IPS-18a (cell line): ENCODE results near the gene SLC22A12.

Experiments used
- H3K27ac ChIP-seq: one replicate; pipeline ENCODE4 v1.5.1; 2013; ENCODE audit warnings: low read length
- H3K27me3 ChIP-seq: one replicate; pipeline ENCODE4 v1.6.1; 2013; ENCODE audit warnings: mild to moderate bottlenecking, low read length; ENCODE audit not compliant: control insufficient read depth, insufficient read depth
- H3K36me3 ChIP-seq: one replicate; pipeline ENCODE4 v1.6.1; 2013; ENCODE audit warnings: low read depth, low read length; ENCODE audit not compliant: control insufficient read depth
- H3K4me1 ChIP-seq: one replicate; pipeline ENCODE4 v1.6.1; 2013; ENCODE audit warnings: low read depth, low read length; ENCODE audit not compliant: control insufficient read depth
- H3K4me3 ChIP-seq: one replicate; pipeline ENCODE4 v1.5.1; 2013; ENCODE audit warnings: low read length
- H3K9ac ChIP-seq: one replicate; pipeline ENCODE4 v1.6.1; 2013; ENCODE audit warnings: mild to moderate bottlenecking, low read length, moderate library complexity
- H3K9me3 ChIP-seq: one replicate; pipeline ENCODE4 v1.6.1; 2013; ENCODE audit warnings: low read depth, low read length; ENCODE audit not compliant: control insufficient read depth

SLC22A12 gene

GRCh38 chr11:64564947-64565889, 25.8 kb upstream of the SLC22A12 start:
- H3K27me3 ChIP-seq, result no peaks in the 10 kb centered on the region
- H3K4me3 ChIP-seq, result no peak overlapping the region
- no peaks in the 10 kb centered on the region for H3K36me3 ChIP-seq
- no peaks in the 10 kb centered on the region for H3K9me3 ChIP-seq
- H3K4me1 ChIP-seq, result peaks cover 19% of the 10 kb centered on the region
- no peak overlapping the region for H3K9ac ChIP-seq
- H3K27ac ChIP-seq, result no peak overlapping the region

DNA sequence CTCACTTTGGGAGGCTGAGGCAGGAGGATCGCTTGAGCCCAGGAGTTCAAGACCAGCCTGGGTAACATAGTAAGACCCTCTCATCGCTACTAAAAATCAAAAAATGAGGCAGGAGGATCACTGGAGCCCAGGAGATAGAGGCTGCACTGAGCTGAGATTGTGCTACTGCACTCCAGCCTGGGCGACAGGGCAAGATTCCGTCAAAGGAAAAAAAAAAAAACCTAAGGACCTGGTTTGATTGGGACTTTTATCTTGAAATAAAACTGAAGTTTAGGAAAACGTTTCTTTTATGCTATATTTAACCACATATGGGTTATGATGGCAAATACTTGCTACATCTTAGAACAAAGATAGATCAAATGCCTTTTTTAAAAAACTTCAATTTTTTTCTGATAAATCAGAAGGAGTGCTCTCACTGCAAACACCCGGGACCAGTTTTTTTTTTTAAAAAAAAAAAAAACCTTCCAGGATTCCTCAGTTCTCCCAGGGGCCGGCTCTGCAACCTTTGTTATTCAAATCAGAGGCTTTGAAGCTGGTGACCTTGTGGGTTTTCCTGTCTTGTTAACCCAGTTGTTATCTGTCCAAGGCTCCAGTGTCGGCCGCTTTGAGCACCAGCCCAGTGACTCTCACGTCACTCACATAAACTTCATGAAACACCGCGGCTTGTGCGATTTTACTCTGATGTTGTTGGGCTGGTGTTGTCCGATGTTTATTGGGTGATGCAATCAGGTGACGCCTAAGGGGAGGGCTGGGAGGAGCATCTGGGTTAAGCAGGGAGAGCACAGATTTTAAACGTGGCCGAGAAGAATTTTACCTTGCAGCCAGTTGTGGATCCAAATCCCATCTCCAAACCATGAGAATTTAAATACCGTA, 24.7 kb upstream of the SLC22A12 start:
- Histone ChIP-seq H3K9me3 (no peaks in the 10 kb centered on the region), H3K27me3 (no peaks in the 10 kb centered on the region), H3K4me3 (peak overlapping the region; percentile 47)

DNA sequence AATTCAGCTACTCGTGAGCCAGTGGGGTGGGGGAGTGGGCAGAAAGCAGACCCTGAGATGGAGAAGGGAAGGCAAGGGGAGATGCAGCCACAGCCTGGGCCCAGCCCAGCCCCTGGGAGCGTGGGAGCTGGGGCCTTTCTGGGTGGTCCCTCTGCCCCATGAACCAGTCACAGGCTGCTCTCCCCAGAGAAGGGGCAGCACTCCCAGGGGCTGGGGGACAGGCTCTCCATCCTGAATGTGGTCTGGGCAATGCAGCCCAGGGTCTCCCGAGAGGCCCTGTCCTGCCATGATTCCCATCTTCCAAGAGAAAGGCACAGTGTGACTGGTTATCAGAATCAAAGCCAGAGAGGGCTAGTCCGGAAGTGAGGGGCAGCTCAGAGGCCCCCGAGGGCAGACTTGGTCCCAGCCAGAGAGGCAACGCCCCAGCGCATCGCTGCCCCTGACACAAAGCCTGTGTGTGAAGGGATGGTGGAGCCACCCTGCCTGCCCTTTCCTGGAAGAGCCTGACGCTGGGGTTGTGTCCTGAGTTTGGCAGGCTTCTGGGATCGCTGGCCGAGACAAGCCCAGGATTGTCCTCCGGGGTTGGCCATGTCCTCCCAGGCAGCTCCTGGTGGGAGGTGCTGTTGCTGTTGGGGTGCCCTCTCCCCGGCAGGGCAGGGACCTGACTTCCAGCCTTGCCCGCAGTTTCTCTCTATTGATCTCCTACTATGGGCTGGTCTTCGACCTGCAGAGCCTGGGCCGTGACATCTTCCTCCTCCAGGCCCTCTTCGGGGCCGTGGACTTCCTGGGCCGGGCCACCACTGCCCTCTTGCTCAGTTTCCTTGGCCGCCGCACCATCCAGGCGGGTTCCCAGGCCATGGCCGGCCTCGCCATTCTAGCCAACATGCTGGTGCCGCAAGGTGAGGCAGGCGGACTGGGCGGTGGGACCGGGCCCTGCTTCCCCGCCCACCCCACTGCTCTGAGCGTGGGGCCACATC, 23.8 kb upstream of the SLC22A12 start:
- no peaks in the 10 kb centered on the region for H3K9me3 ChIP-seq
- H3K4me1 ChIP-seq, result peaks cover 19% of the 10 kb centered on the region
- H3K4me3 ChIP-seq, result peak overlapping the region; percentile 47
- H3K27ac ChIP-seq, result peak overlapping the region; percentile 70
- H3K9ac ChIP-seq, result peak overlapping the region; percentile 48
- no peaks in the 10 kb centered on the region for H3K27me3 ChIP-seq
- no peaks in the 10 kb centered on the region for H3K36me3 ChIP-seq

More for the DNA sequence above, 24.7 kb upstream of the SLC22A12 start:
- Histone ChIP-seq H3K9ac (peak overlapping the region; percentile 48), H3K36me3 (no peaks in the 10 kb centered on the region), H3K4me1 (peaks cover 19% of the 10 kb centered on the region), H3K27ac (peak overlapping the region; percentile 70)

DNA sequence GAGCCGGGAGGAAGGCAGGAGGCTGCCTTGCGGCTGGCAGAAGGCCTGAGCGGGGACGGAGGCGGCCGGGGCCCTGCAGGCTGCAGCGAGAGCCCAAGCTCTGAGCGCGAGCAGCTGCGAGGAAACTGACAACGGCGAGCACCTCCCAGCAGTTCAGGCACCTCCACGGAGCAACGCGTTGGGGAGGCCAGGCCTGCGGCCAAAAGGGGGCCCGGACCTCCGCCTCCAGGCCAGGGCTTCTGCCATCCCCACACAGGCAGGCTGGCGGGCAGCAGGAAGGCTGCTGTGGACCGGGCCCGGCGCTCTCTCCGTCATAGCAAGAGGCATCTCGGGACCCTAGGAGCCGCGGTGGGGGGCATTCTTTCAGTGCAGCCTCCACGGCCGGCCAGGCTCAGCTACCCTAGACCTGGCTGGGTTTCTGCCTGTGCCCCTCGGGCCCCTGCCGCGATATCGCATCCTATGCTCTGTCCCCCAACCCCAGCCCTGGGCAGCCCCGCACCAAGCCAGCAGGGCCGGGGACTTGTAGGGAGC, 22.9 kb upstream of the SLC22A12 start:
- Histone ChIP-seq H3K9ac (no peak overlapping the region), H3K9me3 (no peaks in the 10 kb centered on the region), H3K4me1 (peaks cover 19% of the 10 kb centered on the region), H3K36me3 (no peaks in the 10 kb centered on the region), H3K27me3 (no peaks in the 10 kb centered on the region), H3K27ac (no peak overlapping the region), H3K4me3 (no peak overlapping the region)

DNA sequence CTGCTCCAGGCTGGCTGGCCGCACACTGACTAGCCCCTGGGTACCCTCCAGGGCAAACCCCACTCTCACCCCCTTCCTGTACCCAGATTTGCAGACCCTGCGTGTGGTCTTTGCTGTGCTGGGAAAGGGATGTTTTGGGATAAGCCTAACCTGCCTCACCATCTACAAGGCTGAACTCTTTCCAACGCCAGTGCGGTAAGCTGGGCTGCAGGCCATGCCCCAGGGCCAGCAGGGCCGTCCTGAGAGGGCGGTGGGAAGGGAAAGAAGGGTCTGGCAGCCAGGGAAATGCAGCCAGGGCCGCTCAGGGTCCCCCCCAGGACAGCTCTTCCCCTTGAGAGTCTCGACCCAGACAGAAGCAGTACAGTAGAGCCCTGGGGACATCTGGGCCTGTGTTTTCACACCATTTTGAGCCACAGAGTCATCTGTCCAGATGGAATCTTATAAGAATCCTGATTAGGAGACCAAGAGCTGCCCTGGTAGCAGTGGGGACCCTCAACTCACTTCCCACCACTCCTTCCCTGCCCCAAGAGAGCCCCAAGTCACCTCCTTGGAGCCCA, 22.4 kb upstream of the SLC22A12 start:
- H3K27ac ChIP-seq, result no peak overlapping the region
- no peaks in the 10 kb centered on the region for H3K36me3 ChIP-seq
- no peak overlapping the region for H3K9ac ChIP-seq
- H3K4me1 ChIP-seq, result peaks cover 19% of the 10 kb centered on the region
- no peaks in the 10 kb centered on the region for H3K27me3 ChIP-seq
- no peak overlapping the region for H3K4me3 ChIP-seq
- no peaks in the 10 kb centered on the region for H3K9me3 ChIP-seq

DNA sequence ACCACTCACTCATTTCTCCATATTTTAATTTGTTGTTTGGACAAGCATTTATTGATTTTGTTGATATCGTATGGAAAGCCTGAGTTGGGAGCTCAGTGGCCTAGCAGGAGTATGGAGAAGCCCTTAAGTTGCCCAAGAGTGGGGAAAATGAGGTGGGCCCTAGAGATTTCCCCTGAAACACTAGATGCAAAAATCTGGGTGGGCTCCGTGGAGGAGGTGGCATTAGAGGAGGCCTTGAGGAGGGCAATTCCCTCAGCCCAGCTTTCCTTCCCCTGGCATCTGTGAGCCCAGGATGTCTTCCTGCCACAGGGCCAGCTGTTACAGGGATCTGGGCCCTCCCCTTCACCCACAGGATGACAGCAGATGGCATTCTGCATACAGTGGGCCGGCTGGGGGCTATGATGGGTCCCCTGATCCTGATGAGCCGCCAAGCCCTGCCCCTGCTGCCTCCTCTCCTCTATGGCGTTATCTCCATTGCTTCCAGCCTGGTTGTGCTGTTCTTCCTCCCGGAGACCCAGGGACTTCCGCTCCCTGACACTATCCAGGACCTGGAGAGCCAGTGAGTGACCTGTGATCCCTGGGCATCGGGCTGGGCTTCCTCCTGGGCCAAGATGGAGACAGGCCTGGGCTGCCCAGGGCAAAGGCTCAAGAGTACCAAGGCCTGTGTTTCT, 21.6 kb upstream of the SLC22A12 start:
- no peaks in the 10 kb centered on the region for H3K27me3 ChIP-seq
- H3K27ac ChIP-seq, result no peak overlapping the region
- H3K4me3 ChIP-seq, result no peak overlapping the region
- peaks cover 19% of the 10 kb centered on the region for H3K4me1 ChIP-seq
- no peak overlapping the region for H3K9ac ChIP-seq
- H3K36me3 ChIP-seq, result no peaks in the 10 kb centered on the region
- H3K9me3 ChIP-seq, result no peaks in the 10 kb centered on the region

DNA sequence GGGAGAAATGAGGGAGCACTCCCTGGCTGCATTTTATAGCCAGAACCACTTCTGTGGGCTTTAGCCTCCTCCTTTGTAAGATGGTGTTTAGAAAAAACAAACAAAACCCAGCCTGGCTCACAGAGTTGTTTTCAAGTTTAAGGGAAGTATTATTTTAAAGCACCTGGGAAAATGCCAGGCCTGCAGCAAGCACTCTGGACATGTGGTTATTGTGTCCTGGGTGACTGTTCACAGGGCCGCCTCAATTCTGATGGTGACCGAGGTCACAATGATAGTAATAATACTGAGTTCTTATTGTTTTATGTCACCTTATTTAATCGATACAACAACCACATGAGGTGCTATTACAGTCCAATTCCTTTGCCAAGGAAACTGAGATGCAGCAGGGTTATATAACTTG, 20.7 kb upstream of the SLC22A12 start:
- H3K27me3 ChIP-seq, result no peaks in the 10 kb centered on the region
- H3K9ac ChIP-seq, result no peak overlapping the region
- no peaks in the 10 kb centered on the region for H3K36me3 ChIP-seq
- no peak overlapping the region for H3K4me3 ChIP-seq
- H3K4me1 ChIP-seq, result peaks cover 19% of the 10 kb centered on the region
- no peak overlapping the region for H3K27ac ChIP-seq
- no peaks in the 10 kb centered on the region for H3K9me3 ChIP-seq

- H3K36me3 ChIP-seq, result no peaks in the 10 kb centered on the region
- H3K9ac ChIP-seq, result no peak overlapping the region
- no peaks in the 10 kb centered on the region for H3K27me3 ChIP-seq
- H3K27ac ChIP-seq, result no peak overlapping the region
- H3K4me3 ChIP-seq, result no peak overlapping the region
- no peaks in the 10 kb centered on the region for H3K9me3 ChIP-seq
- peaks cover 13% of the 10 kb centered on the region for H3K4me1 ChIP-seq
Measured at GRCh38 chr11:64571050-64571409, 20.0 kb upstream of the SLC22A12 start.

GRCh38 chr11:64571410-64572091, 19.5 kb upstream of the SLC22A12 start:
- H3K27ac ChIP-seq, result no peak overlapping the region
- no peak overlapping the region for H3K4me3 ChIP-seq
- no peaks in the 10 kb centered on the region for H3K9me3 ChIP-seq
- H3K36me3 ChIP-seq, result no peaks in the 10 kb centered on the region
- H3K9ac ChIP-seq, result no peak overlapping the region
- H3K4me1 ChIP-seq, result peaks cover 9% of the 10 kb centered on the region
- H3K27me3 ChIP-seq, result no peaks in the 10 kb centered on the region

DNA sequence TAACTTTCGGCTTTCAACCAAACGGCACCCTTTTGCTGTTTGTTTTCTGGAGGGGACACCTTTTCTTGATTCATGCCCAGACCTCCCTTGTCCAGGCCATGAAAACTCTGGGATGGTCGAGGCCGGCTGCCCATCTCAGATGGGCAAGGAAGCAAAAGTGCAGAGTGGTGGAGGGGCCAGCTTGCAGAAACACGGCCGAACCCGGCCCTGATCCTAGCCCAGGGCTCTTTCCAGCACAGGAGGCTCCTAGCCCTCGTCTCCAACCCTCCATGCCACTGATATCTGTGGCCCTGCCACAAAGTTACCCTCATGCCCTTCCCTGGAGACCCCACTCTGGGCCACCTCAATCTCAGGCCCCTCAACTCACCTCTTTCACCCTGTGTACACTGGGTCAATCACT, 18.9 kb upstream of the SLC22A12 start:
- Histone ChIP-seq H3K4me3 (no peak overlapping the region), H3K9ac (no peak overlapping the region), H3K27me3 (no peaks in the 10 kb centered on the region), H3K4me1 (peaks cover 3% of the 10 kb centered on the region), H3K9me3 (no peaks in the 10 kb centered on the region), H3K36me3 (no peaks in the 10 kb centered on the region), H3K27ac (no peak overlapping the region)
